Esophagus mucosa (tissue), 1 donor: Measurements from ENCODE around the gene F8. TPM values are rescaled to one million over a fixed set of nuclear protein-coding genes. Genes with fewer than 3 reads are reported as not detected.
"Not testable (repeated sequence)": the region's sequence is repeated elsewhere in the genome, so short reads cannot be mapped to it uniquely, and the experiment has no call there.

ENCODE experiments used
- ATAC-seq: fragments of 200-7000 bp; cut with Tn5 transposase; one replicate; pipeline ENCODE4 v1.9.1; 2020
- total RNA-seq: library from RNA; stranded (reverse); gene quantifications from one replicate; pipeline ENCODE4 v1.2.4, GENCODE V29; 2023
- donor health status: DM: yes; HTN: yes; CAD: no.

The F8 gene
- total RNA-seq, 1 donor from 2014 or later, result 3.5 TPM

GRCh38 chrX:155028877-155029291 is 6.4 kb upstream of the F8 start:
- ATAC-seq, result no peak

GRCh38 chrX:155028129-155028528 is 5.6 kb upstream of the F8 start:
- ATAC-seq, result no peak

- ATAC-seq, result peak; percentile 43
Observed at GRCh38 chrX:155027509-155028066, 5.1 kb upstream of the F8 start.

- peak; percentile 95 for ATAC-seq
Observed at GRCh38 chrX:155026727-155027508, 4.4 kb upstream of the F8 start, which contains the start of gene FUNDC2. Gene FUNDC2 (plus strand): TSS chrX:155026844. CDS start chrX:155026939, 95 bp downstream.

GRCh38 chrX:155026420-155026726 is 3.9 kb upstream of the F8 start:
- ATAC-seq, result no peak

GRCh38 chrX:155023907-155024833 is 1.6 kb upstream of the F8 start:
- ATAC-seq, result no peak

GRCh38 chrX:155020591-155020990 is 1.9 kb downstream of the F8 start:
- no peak for ATAC-seq

- ATAC-seq, result no peak
Observed at GRCh38 chrX:155009994-155010472, 12.5 kb downstream of the F8 start.

GRCh38 chrX:155008578-155008977 is 13.9 kb downstream of the F8 start:
- ATAC-seq, result peak; percentile 32

- ATAC-seq, result not testable (repeated sequence)
Observed at GRCh38 chrX:155006913-155007671, 15.4 kb downstream of the F8 start.

GRCh38 chrX:155006379-155006778 is 16.1 kb downstream of the F8 start:
- ATAC-seq, result not testable (repeated sequence)

GRCh38 chrX:155005190-155005589 is 17.3 kb downstream of the F8 start:
- no peak for ATAC-seq

GRCh38 chrX:155001873-155002272 is 20.6 kb downstream of the F8 start:
- no peak for ATAC-seq

GRCh38 chrX:155000841-155001240 is 21.7 kb downstream of the F8 start:
- no peak for ATAC-seq

- no peak for ATAC-seq
Observed at GRCh38 chrX:154998204-154998880, 24.2 kb downstream of the F8 start.

- no peak for ATAC-seq
Observed at GRCh38 chrX:154991476-154991875, 31.0 kb downstream of the F8 start.

GRCh38 chrX:154991039-154991438 is 31.5 kb downstream of the F8 start:
- ATAC-seq, result no peak

GRCh38 chrX:154990496-154990895 is 32.0 kb downstream of the F8 start:
- no peak for ATAC-seq

GRCh38 chrX:154988719-154989118 is 33.8 kb downstream of the F8 start:
- ATAC-seq, result no peak

- no peak for ATAC-seq
Observed at GRCh38 chrX:154987940-154988339, 34.6 kb downstream of the F8 start.

GRCh38 chrX:154986826-154987575 is 35.5 kb downstream of the F8 start:
- ATAC-seq, result no peak
